NCI-H460 (cell line): ENCODE measurements around the gene ARL4D. TPM values are rescaled to one million over a fixed set of nuclear protein-coding genes. Genes with fewer than 3 reads are reported as not detected.
"Not testable (repeated sequence)": the region's sequence is repeated elsewhere in the genome, so short reads cannot be mapped to it uniquely, and the experiment has no call there.

Experiments
- DNase-seq: peaks from one replicate; pipeline ENCODE4 v3.0.0-alpha.2; 2016; ENCODE audit warnings: low read depth; ENCODE audit errors: extremely low read depth
- total RNA-seq: library from RNA; depleted of rRNA; stranded (reverse); fragments of >200 nt; shearing (Covaris generic); gene quantifications from 2 replicates; pipeline ENCODE4 v1.2.3, GENCODE V29; 2014

The ARL4D gene
- total RNA-seq, 1 experiment from 2014 or later, result 84.7 TPM

GRCh38 chr17:43368740-43369506 is 29.9 kb upstream of the ARL4D start:
- peak; percentile 83 for DNase-seq

DNA sequence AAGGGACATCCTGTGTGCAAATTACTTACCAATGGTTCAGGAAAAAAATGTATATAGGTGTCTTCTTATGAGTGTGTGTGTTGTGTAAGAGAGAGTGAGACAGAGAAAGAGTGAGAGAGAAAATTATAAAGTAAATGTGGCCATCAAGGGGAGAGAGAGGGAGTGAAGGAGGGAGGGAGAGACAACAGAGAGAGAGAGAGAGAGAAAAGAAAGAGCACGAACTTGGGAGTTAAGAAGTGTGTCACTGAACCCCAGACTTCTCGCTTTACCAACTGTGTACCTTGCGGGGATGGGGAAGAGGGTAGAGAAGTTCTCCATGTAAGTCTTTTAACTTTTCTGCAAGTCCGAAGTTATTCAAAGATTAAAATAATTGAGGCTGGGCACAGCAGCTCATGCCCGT is 28.8 kb upstream of the ARL4D start:
- DNase-seq, result no peak

DNA sequence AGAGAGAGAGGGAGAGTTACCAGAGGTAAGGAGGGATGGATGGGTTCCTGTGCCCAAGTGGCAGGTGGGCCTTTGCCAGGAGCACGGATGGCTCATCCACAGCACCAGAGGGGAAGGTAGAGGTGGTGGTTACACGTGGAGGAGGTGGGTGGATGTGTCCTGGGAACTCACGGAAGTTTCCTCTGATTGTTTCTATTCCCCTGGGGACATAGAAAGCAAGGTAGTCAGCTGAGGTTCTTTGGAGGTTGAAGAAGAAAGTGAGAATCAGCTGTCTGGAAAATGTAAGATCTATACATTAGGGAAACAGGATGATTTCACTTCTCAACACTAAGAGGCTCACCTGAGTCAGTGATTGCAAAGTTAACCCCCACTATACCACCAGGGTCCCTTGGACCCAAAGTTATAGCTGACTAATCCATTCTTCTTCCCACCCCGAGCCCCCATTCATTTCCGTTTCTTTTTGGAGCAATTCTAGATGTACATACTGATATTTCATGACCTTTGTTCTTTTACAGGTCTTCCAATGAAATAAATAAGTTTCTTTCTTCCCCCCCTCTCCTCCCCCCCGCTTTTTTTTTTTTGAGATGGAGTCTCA is 27.5 kb upstream of the ARL4D start:
- no peak for DNase-seq

- DNase-seq, result no peak
Observed at GRCh38 chr17:43372273-43372911, 26.4 kb upstream of the ARL4D start.

DNA sequence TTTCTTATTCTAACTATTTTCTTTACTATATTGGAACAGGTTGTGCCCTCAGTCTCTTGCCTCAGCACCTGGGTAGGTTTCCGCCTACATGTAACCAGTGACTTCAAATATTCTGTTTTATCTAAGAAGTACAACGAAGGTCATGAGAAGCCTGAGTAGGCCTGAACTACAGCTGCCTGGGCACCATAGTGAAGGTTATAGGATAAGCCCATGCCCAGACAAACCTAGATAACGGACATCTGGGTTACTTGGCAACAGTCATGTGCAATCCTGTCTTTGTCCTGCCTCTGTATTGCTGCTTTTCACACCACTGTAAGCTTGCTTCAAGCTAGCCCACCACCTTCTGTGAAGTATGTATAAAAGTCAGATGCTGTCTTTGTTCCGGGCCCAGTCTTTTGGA is 25.4 kb upstream of the ARL4D start:
- DNase-seq, result no peak

- DNase-seq, result not testable (repeated sequence)
Observed at GRCh38 chr17:43375915-43376314, 22.9 kb upstream of the ARL4D start.

DNA sequence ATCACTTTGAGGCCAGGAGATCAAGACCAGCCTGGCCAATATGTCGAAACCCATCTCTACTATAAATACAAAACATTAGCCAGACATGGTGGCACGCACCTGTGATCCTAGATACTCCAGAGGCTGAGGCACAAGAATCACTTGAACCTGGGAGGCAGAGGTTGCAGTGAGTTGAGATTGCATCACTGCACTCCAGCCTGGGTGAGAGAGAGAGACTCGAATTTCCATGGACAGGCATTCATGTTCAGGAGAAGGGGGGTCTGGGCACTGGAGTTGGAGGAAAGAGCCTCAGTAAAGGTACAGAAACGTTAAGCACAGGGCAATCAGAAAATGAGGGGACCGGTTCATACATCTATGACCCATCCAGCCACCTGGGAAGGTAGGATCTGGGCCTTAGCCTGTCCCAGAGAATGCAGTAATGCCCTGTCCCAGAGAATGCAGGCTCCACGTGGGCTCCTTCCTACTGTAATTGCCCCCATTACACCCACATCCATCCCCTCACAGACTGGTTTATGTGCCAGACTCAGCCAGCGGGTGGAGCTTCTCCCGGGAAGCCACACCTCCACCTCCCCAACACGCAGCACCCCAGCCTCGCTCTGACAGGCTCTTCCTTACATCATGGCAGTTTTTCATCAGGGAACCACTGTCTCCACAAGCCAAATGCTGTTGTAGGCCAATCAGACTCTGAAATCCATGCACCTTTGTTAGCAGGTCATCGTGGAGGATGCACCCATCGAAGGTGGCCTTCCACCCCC is 21.6 kb upstream of the ARL4D start:
- DNase-seq, result no peak

DNA sequence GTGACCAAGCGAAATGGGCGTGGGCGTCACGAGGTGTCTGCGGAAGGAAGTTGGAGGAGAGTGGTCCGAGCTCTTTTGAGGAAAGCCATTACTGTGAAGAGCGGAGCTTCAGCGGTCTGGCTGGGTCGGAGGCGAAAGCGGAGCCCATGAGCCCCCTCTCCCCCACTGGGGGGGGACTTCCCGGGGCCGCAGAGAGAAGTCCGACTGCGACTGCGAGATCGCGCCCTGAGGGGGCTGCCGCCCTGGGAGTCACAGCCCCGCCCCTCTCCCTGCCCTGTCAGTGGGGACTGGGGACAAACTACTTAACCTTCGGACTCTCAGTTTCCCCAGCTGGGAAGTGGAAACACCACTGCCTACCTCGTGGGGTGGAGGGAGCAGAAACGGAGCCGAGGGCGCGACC is 20.0 kb upstream of the ARL4D start:
- no peak for DNase-seq

DNA sequence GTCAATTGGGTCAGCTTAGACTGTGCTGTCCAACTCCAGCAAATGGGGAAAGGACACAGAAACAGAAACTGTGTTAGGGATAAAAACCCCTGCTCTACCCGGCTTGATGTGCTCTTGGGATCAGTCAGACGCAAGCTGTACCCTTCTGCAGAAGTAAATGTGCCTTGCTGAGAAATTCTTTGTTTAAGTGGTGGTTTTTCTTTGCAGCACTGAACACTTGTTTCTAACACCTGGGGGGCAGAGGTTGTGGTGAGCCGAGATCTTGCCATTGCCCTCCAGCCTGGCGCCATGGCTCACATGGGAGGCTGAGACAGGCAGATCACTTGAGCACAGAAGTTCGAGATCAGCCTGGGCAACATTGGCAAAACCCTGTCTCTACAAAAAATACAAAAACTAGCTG is 18.5 kb upstream of the ARL4D start:
- DNase-seq, result no peak

DNA sequence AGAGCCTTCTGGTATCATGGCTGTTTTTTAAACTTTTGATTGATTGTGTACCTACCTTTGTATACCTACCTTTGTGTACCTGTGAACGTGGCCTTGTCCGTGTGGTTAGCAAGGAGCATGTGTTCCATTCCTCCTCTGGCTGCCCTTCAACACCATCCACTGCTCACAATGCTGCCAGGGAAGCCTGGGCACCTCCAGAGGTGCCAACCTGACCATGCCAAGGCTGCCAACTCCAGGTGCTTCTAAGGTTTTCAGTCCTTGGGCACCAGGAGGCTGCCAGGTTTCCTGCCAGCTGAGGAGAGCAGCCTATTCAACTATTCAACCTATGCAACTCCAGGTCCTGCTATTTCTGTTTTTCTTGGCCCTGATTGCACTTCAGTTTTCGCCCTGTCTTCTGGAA is 17.6 kb upstream of the ARL4D start:
- DNase-seq, result no peak

GRCh38 chr17:43381621-43382020 is 17.2 kb upstream of the ARL4D start:
- DNase-seq, result no peak

DNA sequence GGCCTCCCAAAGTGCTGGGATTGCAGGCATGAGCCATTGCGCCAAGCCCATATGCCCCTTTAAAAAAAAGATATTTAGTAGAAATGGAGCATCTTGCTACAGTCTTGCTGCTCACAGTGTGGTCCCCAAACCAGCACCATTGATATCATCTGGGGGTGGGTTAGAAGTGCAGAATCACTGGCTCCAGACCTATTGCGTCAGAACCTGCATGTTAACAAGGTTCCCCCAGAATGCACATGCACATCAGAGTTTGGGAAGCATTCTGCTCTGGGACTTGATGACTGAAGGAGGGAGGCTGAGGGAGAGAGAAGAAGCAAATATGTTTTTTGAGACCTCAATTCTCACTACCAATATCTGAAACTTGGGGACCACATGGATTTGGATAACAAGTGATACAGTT is 16.0 kb upstream of the ARL4D start:
- no peak for DNase-seq

- no peak for DNase-seq
Observed at GRCh38 chr17:43383372-43383771, 15.4 kb upstream of the ARL4D start.

- no peak for DNase-seq
Observed at GRCh38 chr17:43383826-43384475, 14.8 kb upstream of the ARL4D start.

DNA sequence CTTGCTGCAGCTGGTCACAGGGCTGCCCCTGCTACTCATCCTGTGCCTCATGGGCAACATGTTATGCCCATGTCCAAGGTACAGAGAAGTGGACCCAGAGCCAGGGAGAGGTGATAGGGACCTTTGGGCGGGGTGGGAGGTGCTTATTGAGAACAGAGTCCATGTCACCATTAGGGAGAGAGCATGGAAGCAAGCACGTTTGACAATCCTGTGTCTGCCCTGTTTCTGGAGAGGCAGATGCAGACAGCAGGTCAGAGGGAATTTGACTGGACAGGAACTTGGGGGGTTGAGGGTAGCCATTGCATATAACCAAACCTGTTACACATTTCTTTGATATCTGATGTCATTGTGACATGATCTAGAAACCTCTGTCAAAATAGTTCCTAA is 14.3 kb upstream of the ARL4D start:
- no peak for DNase-seq

GRCh38 chr17:43385046-43385831 is 13.6 kb upstream of the ARL4D start:
- DNase-seq, result no peak

DNA sequence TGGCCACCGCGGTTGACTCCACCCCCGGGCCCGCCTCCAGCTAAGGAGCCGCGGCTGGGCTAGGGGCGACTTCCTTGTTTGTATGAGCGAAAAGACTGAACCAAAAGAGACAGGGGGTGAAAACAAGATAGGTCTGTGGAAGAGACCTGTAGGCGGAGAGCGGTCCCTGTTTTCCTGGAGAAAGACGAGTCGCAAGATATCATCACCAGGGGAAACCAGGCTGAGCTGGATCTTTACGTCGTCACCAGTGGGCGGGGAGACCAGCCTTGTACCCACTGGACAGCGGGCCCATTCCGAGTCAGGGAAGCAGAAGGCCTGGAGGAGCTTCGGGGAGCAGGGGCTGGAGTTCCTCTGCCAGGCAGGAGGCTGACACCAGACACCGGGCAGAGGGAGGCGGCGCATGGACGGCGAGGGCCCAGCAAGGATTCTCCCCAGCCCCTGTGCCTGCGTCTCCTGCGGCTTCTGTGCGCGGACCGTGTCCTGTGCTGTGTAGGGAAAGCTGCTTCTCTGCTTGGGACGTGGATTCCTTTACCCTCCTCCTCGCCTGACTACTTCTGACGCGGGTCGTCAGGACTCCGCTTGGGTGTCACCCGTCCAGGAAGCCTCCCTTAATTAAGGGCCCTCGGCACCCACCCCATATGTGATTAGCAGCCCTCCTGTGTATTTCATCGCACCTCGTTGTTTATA is 10.3 kb upstream of the ARL4D start:
- peak; percentile 91 for DNase-seq

DNA sequence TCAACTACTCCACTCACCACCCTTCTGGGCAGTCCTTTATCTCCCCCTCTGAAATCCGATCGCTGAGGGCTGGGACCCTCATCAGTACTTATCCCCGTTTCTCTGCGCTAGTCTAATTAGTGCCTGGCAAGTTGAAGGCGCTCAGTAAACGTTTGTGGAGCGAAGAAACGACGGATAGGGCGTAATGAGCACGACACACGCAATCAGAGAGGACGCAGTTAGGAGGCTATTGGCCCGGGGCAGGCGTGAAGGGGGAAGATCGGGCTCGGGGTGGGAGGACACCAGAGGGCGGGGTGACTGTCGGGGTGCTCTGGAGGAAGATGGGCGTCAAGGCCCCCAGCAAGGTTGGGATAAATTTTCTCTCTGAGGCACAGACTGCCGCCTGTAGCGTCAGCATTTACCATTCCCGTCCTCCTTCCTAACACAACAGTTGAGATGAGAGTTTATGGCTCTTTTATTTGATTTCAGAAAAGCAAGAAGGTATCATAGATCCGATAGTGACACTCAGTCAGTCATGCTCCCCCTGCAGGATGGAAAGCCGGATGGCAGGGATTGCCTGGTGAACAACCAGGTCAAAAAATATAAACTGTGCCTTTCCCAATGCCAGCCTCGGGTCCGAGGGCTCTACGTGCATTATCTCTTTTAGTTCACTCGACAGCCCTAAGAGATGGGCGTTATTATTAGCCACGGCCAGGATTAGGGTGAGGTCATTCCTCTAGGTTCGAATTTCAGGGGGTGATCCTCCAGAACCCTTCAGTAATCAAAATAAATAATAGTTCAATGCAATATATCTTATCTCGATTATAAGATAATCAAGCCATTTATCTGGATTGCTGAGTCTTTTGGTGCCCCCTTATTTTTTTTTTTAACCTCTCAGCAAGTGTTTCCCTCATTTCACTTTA is 9.5 kb upstream of the ARL4D start:
- DNase-seq, result peak; percentile 78
